ENCODE results near the gene GNAS.
"Not testable (repeated sequence)": the region's sequence is repeated elsewhere in the genome, so short reads cannot be mapped to it uniquely, and the experiment has no call there.

Gene GNAS
- 546 to 902 reads per million in 2 donors for total RNA-seq

GRCh38 chr20:58852543-58853271, at the start of gene GNAS:
TSS of gene GNAS (plus strand) at chr20:58852716.
- peak in 3 of 5 experiments; percentile 32 to 64 (median 39) for DNase-seq

DNA sequence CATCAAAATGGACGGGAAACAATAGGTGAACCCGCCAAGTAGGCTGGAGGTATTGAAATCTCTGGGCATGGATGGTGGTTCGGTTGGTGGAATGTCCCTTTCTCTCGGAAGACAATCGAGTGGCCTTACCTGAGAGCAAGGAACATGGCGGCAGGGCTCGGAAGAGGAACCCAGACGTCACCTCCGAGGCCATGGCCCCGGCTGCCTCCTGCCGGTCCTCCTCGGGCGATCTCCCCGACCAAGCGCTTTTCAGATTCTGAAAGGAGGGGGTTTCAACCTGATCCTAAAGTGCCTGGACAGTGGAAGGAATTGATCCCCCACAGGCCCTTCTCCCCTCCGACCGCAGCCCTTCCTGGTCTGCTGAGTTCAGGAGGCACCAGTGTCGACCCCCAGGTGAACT, 49.0 kb upstream of the GNAS start:
- DNase-seq, result no peak

GRCh38 chr20:58807801-58808200, 44.7 kb upstream of the GNAS start:
- no peak for DNase-seq

DNA sequence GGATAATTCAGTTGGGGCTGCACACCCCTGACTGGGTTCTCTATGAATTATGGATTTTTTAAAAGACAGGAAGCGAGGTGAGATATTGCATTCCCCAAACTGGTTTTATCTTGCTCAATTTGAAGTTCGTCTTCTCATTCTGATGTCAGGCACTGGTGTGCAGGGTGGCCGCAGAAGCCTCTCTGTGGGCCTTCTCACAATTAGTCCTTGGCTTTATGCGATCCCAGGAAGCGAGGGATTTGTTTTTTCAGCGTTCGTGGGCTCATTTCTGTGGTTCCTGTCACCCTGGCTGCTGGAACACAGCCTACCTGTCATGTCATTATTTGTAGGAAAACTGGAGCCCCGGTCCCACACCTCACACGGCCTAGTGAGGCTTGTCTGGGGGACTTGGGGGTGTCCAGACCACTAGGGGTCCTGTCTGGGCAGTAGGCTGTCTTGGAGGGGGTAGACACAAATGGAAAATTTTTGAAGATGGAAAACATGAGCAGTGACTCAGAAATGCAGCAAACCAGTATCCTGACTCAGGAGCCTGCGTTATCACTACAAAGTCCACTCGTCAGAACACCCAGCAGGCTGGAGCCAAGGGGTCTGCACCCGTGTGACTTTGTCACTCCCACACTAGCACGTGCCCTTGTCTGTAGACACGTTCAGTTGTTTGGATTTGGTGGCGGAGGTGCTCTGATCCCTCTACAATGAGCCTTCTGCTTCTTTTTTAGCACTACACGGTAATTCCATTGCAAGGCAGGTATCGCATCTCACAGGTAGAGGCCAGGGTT, 44.1 kb upstream of the GNAS start:
- DNase-seq, result no peak

- DNase-seq, result peak in 1 of 5 experiments; percentile 63
Measured at GRCh38 chr20:58810116-58810878, 42.2 kb upstream of the GNAS start.

- DNase-seq, result no peak
Measured at GRCh38 chr20:58810879-58811250, 41.7 kb upstream of the GNAS start.

DNA sequence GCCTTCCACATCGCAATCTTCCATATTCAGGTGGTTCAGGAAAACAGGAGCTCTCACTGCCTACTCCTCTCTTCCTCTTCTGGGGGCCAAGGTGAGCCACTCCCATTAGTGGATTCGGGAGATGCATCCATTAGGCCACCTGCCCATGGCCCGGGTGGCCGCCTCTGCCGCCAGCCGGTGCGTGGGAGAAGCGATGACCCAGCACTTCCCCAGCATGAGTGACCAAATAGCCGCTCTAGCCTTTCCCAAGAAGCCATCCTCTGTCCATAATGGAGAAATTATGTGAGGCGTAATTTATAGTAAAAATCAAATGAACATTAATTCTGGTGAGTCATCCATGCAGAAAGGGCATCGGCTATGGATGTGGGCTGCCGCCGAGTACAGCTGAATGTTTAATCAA, 41.2 kb upstream of the GNAS start:
- DNase-seq, result no peak

DNA sequence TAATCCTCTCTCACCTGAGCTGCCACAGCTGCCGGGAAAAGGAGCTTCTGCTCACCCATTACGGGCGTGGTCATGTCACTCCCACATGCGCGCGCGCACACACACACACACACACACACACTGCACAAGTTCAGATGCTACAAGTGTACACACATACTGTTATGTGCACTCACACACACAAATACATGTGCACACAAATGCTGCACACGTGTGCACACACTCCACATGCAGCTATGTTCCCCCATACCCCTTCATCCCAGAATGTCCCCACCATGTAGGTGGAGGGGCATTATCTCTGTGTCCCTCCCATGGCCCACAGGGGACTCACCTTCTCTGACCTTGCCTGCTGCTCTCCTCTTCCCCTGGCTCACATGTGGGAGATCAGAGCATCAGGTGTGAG, 39.1 kb upstream of the GNAS start:
- peak in 1 of 5 experiments; percentile 20 for DNase-seq

GRCh38 chr20:58815448-58815847, 37.1 kb upstream of the GNAS start:
- DNase-seq, result no peak

- no peak for DNase-seq
Measured at GRCh38 chr20:58816051-58816450, 36.5 kb upstream of the GNAS start.

GRCh38 chr20:58816957-58817651, 35.4 kb upstream of the GNAS start:
- no peak for DNase-seq

GRCh38 chr20:58817748-58818147, 34.8 kb upstream of the GNAS start:
- DNase-seq, result no peak

GRCh38 chr20:58818586-58819285, 33.8 kb upstream of the GNAS start:
- peak in 2 of 5 experiments; percentile 33 to 95 for DNase-seq

GRCh38 chr20:58819921-58820320, 32.6 kb upstream of the GNAS start:
- no peak for DNase-seq

GRCh38 chr20:58820515-58820914, 32.0 kb upstream of the GNAS start:
- not testable (repeated sequence) for DNase-seq

GRCh38 chr20:58822149-58822548, 30.4 kb upstream of the GNAS start:
- no peak for DNase-seq

- no peak for DNase-seq
Measured at GRCh38 chr20:58822748-58823730, 29.5 kb upstream of the GNAS start.

DNA sequence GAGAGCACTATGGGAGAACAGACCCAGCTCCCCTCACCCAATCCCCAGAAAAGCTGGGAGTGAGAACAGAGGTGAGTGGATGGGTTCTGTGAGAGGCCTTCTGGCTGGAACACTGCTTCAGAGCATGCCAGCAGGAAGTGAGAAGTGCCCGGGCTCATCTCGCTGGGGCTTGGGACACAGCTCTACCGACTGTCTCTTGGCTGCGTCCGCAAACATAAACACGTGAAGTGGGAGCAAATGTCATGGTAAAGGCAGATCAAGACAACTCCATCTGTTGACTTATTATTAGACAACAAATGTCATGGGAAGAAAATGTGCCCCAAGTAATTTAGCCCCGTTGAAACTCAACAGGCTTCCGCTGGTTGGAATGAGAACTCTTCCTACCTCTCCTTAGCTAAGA, 27.7 kb upstream of the GNAS start:
- DNase-seq, result no peak

DNA sequence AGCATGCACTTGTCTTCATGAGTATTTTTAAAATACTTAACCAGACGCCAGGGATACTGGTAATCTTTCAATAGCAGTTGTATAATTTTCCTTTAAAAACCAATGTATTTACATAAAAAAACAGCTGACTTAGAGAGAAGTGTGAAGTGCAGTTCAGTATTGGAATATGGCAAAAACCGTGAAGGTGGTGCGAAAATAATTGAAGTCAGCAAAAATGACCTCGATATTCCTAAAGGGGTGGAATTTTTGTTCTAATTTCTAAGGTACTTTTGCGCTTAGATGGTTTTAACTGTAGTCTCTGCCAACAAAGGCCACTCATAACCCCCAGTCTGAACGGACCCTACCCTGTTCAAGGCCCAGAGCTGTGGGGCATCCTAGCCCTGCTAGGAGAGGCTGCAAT, 27.1 kb upstream of the GNAS start:
- DNase-seq, result no peak

GRCh38 chr20:58826271-58826670, 26.2 kb upstream of the GNAS start:
- DNase-seq, result no peak

DNA sequence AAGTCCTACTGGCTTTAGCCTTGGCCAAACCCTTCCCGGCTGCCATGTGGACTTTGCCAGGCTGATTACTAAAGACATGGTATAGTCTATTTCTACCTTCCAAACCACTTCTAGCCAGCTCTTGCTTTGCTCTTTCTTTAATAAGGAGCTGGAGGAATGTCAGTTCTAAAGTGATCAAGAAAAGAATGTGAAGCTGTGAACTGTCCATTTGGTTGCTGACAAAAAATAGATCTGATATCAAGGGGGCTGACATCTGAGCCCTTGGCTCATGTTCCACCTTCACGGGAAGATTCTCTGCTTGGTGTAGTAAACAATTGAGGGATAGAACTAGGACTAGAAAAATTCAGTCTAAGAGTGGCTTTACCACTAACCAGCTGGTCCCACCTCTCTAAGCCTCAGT, 24.4 kb upstream of the GNAS start:
- no peak for DNase-seq

Data from T-helper 2 cell (primary cell).